Measurements from ENCODE around the gene ANXA2.

DNA sequence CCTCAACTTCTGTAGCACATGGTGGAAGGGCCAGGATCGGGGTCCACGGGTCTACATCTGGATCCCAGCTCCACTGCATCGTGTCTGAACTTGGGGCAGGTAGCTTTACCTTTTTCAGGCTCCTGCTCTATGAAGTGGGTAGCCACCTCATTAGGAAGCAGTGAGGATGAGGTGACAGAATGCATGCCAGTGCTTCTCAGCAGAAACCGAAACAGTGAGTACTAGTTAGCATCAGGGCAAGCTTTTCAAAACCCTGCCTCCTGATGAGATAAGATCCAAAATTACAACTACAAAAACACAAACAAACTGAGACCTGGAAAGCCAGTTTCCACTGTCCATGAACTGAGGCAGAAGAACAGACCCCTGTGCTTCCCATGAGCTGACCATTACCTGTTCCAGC, 77.4 kb downstream of the ANXA2 start:
- TF ChIP-seq, protein P1, sequence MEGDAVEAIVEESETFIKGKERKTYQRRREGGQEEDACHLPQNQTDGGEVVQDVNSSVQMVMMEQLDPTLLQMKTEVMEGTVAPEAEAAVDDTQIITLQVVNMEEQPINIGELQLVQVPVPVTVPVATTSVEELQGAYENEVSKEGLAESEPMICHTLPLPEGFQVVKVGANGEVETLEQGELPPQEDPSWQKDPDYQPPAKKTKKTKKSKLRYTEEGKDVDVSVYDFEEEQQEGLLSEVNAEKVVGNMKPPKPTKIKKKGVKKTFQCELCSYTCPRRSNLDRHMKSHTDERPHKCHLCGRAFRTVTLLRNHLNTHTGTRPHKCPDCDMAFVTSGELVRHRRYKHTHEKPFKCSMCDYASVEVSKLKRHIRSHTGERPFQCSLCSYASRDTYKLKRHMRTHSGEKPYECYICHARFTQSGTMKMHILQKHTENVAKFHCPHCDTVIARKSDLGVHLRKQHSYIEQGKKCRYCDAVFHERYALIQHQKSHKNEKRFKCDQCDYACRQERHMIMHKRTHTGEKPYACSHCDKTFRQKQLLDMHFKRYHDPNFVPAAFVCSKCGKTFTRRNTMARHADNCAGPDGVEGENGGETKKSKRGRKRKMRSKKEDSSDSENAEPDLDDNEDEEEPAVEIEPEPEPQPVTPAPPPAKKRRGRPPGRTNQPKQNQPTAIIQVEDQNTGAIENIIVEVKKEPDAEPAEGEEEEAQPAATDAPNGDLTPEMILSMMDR (IDR thresholded peaks at IDR 0.05) = no peak
- no peak for TF ChIP-seq POLR2A (IDR thresholded peaks at IDR 0.05)
